Central memory CD4-positive, alpha-beta T cell (primary cell): Measurements from ENCODE around the gene PACSIN1.
"Not testable (repeated sequence)": the region's sequence is repeated elsewhere in the genome, so short reads cannot be mapped to it uniquely, and the experiment has no call there.

Experiments
- DNase-seq: peaks from one replicate; pipeline ENCODE4 v3.0.0; 2022

The PACSIN1 gene

DNA sequence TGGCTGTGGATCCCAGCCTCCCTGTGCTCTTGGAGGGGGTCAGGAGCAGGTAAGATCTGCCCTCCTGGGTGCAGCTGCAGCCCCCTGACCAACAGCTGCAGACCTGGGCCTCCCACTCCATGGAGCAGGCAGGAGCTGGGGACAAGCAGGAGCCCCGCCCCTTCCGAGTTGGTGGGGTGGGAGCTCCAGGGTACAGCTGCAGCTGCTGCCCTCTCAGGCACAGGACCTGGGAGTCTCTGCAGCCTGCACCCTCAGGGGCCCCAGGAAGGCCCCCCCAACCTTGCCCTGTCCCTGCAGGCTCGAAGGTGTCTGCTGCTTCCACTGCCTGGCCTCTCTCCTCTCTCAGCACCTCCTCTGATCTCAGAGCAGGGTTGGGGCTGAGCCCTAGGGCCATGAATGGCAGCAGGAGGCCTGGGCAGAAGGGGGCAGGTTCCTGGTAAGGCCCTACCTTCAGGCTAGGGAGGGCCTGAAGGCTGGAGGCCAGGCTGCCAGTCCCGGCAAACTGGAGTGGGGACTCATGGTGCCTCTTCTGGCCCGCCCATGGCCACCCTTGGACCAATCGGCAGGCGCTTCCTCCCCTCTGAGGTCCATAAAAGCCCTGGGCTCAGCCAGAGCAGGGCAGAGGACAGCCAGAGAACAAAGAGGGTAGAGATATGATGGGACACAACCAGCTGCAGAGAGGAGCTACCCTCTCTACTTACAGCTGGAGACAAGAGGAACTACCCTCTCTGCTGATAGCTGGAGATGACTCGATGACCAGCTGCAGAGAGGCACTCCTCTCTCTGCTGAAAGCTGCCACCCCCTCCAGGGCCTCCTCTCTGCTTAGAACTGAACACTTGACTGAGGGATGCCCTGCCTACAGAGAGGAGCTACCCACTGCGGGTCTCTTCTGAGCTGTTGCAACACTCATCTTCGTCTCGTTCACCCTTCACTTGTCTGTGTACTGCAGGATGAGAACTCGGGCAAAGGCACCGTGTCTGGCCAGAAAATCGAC, 7.8 kb upstream of the PACSIN1 start:
- no peak for DNase-seq

DNA sequence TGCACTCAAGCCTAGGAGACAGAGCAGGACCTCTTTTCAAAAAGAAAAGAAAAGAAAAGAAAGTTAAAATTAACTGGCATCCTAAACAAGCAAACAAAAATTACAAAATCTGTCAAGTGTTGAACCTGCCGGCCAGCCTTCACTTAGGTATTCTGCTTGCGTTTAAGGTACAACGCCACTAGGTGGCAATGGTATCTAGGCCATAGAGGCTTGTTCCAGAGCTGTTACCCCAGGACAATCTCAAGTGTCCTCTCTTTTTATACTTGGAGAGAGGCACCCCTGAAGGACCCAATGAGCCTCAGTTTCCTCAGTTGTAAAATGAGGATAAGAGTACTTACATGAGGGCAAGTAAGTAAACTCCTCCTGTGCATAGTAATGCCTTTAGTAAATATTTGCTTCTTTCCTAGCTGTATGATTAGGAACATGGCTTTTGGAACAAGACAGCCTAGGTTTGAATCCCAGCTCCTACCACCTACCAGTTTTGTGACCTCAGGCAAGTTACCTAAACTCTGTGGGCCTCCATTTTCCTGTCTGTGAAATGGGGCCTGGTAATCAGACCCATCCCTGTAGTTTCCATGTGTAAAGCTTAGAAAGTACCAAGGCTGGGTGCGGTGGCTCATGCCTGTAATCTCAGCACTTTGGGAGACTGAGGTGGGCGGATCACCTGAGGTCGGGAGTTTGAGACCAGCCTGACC, 5.8 kb upstream of the PACSIN1 start:
- DNase-seq = peak; percentile 48

GRCh38 chr6:34460796-34461507, 4.9 kb upstream of the PACSIN1 start:
- no peak for DNase-seq

DNA sequence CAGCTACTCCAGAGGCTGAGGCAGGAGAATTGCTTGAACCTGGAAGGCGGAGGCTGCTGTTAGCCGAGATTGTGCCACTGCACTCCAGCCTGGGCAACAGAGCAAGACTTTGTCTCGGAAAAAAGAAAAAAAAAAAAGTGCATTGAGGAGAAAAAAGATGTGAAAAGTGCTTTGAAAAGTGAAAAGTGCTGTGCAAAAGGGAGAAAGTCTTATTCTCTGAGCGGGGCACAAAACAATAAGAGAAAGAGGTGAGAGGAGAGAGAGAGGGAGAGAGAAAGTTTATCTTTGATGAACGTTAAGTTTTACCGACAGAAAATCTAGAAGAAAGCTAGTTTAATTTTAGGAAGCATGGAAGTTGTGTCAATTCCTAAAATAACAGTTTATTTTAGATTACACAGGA, 3.9 kb upstream of the PACSIN1 start:
- no peak for DNase-seq

- no peak for DNase-seq
Observed at GRCh38 chr6:34462551-34462971, 3.3 kb upstream of the PACSIN1 start.

- DNase-seq = no peak
Observed at GRCh38 chr6:34463299-34463698, 2.6 kb upstream of the PACSIN1 start.

- DNase-seq = no peak
Observed at GRCh38 chr6:34463849-34464248, 2.0 kb upstream of the PACSIN1 start.

- DNase-seq = no peak
Observed at GRCh38 chr6:34466242-34467185, 638 bp downstream of the PACSIN1 start.

DNA sequence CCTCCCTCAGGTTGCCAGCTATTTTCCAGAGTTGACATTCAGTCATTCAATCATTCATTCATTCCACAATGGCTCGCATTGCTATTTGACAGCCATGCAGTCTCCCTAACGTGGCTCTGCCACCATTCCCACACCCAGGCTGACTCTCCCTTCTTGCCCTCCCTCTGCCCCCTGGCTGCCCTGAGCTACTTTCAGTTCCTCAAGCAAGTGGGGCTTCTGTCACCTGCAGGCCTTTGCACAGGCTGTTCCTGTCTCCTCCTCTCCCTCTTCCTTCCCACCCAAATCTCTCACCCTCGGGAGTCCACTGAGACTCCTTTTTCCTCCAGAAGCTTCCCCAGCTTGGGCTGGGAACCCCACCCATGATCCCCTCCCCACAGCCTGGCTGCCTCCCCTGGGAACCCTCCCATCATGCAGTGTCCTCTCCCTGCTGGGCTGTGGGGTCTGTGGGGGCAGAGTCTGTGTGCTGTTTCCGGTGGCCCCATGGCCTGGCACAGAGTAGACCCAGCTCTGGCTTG, 2.6 kb downstream of the PACSIN1 start:
- no peak for DNase-seq

GRCh38 chr6:34469499-34469898, 3.6 kb downstream of the PACSIN1 start:
- no peak for DNase-seq

- DNase-seq = no peak
Observed at GRCh38 chr6:34472425-34472824, 6.5 kb downstream of the PACSIN1 start.

GRCh38 chr6:34473967-34474366, 8.1 kb downstream of the PACSIN1 start:
- no peak for DNase-seq

DNA sequence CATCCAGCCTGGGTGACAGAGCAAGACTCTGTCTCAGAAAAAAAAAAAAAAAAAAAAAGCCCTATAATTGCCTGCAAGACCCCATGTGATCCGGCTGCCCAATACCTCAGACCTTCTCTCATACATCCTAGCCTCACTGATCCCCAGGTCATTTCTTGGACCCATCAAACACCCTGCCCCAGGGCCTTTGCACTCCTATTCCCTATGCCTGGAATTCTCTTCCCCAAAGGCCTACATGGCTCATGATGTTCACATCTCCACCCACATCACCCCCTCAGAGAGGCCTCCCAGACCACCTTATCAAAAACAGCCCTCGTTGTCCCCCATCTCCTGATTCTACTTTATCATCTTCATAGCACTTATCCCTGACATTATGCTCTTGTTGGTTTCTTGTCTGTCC, 8.9 kb downstream of the PACSIN1 start:
- DNase-seq = no peak

GRCh38 chr6:34475238-34475682, 9.4 kb downstream of the PACSIN1 start:
- DNase-seq = no peak

DNA sequence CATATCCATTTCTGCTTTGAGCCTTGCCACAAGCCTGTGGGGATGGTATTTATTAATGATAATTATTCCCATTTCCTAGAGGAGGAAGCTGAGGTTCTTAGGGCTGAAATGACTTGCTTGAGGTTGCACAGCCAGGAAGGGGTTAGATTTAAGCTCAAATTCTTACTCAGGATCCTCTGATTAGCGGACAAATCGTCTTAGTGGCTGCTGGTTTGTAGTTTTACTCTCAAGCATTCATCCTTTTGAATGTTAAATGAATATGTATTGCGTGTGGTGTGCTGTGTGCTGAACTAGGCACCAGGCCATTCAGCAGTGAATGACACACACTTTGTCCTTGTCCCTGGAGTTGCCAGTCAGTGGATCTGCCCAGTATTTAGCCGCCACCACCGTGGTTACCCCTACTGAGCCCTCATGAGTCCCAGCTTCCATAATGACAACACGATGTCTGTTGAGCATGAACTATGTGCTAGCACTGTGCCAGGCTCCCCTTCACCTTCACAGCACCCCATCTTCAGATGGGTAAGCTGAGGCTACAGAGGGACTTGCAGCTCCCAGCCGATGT, 10.0 kb downstream of the PACSIN1 start:
- DNase-seq = no peak

GRCh38 chr6:34476447-34476846, 10.6 kb downstream of the PACSIN1 start:
- no peak for DNase-seq

- no peak for DNase-seq
Observed at GRCh38 chr6:34476921-34477320, 11.0 kb downstream of the PACSIN1 start.

- no peak for DNase-seq
Observed at GRCh38 chr6:34478796-34479195, 12.9 kb downstream of the PACSIN1 start.

DNA sequence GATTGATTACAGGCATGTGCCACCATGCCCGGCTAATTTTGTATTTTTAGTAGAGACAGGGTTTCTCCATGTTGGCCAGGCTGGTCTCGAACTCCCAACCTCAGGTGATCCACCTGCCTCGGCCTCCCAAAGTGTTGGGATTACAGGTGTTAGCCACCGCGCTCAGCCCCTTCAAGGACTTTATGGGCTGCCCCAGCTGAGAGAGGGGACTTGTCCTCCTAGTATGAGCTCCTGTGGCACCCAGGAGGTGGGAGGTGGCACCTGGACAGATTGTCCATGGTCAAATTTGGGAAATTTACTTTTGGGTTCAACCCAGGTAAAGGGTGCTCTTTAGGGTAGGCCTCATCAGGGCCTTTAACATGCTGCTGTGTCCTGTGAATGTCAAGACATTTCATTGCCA, 17.9 kb downstream of the PACSIN1 start:
- not testable (repeated sequence) for DNase-seq

DNA sequence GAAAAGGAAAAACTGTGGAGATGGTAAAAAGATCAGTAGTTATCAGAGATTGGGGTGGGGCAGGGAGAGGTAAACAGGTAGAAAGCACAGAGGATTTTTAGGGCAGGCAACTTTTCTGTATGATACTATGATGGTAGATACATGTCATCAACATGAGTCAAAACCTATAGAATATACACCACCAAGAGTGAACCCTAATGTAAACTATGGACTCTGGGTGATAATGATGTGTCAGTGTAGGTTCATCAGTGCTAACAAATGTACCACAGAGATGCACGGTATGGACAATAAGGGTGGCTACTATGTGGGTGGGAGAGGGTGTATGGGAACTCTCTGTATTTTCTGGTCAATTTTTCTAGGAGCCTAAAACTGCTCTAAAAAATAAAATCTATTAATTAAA, 18.5 kb downstream of the PACSIN1 start:
- no peak for DNase-seq

GRCh38 chr6:34484899-34485298, 19.0 kb downstream of the PACSIN1 start:
- peak; percentile 33 for DNase-seq
